H9 (cell line): ENCODE data around the gene SVEP1. TPM values are rescaled to one million over a fixed set of nuclear protein-coding genes. Genes with fewer than 3 reads are reported as not detected.

Experiments
- DNase-seq: peaks from one replicate; pipeline ENCODE4 v3.0.0-alpha.2; 2017
- H2AFZ ChIP-seq: one replicate; pipeline ENCODE4 v1.6.1; 2013; ENCODE audit warnings: mild to moderate bottlenecking, low read length, control low read depth, moderate library complexity
- H2AK5ac ChIP-seq: 2 replicates; pipeline ENCODE4 v1.6.1; 2013; ENCODE audit warnings: low read length, control low read depth, mixed read lengths; ENCODE audit not compliant: insufficient read length
- H2BK120ac ChIP-seq: one replicate; pipeline ENCODE4 v1.6.1; 2013; ENCODE audit warnings: low read depth, mild to moderate bottlenecking, low read length, control low read depth, inconsistent platforms; ENCODE audit not compliant: poor library complexity, severe bottlenecking
- H2BK12ac ChIP-seq: 2 replicates; pipeline ENCODE4 v1.6.1; 2013; ENCODE audit warnings: low read length, control low read depth, mixed read lengths, low read depth; ENCODE audit not compliant: insufficient read length
- H2BK15ac ChIP-seq: 2 replicates; pipeline ENCODE4 v1.6.1; 2013; ENCODE audit warnings: low read depth, low read length, control low read depth
- H2BK20ac ChIP-seq: one replicate; pipeline ENCODE4 v1.6.1; 2013; ENCODE audit warnings: low read depth, mild to moderate bottlenecking, low read length, control low read depth, inconsistent platforms; ENCODE audit not compliant: poor library complexity, severe bottlenecking
- H2BK5ac ChIP-seq: 2 replicates; pipeline ENCODE4 v1.6.1; 2013; ENCODE audit warnings: low read length, control low read depth, mixed read lengths; ENCODE audit not compliant: insufficient read length
- H3K14ac ChIP-seq: 2 replicates; pipeline ENCODE4 v1.6.1; 2013; ENCODE audit warnings: low read length, control low read depth; ENCODE audit not compliant: insufficient read depth
- H3K18ac ChIP-seq: 2 replicates; pipeline ENCODE4 v1.6.1; 2013; ENCODE audit warnings: low read depth, mild to moderate bottlenecking, mixed read lengths, low read length, control low read depth; ENCODE audit not compliant: insufficient read length
- H3K23ac ChIP-seq: 2 replicates; pipeline ENCODE4 v1.6.1; 2013; ENCODE audit warnings: low read length, control low read depth, mixed read lengths, low read depth; ENCODE audit not compliant: insufficient read length
- H3K23me2 ChIP-seq: 2 replicates; pipeline ENCODE4 v1.6.1; 2013; ENCODE audit warnings: low read depth, mild to moderate bottlenecking, mixed read lengths, low read length, control low read depth; ENCODE audit not compliant: insufficient read length, poor library complexity, severe bottlenecking
- H3K27ac ChIP-seq: 2 replicates; pipeline ENCODE4 v1.5.1; 2013; ENCODE audit warnings: low read length, control low read depth, mixed read lengths, low read depth; ENCODE audit not compliant: insufficient read length
- H3K27me3 ChIP-seq: 2 replicates; pipeline ENCODE4 v1.6.1; 2013; ENCODE audit warnings: low read length, control low read depth, inconsistent platforms; ENCODE audit not compliant: insufficient read depth
- H3K4ac ChIP-seq: 2 replicates; pipeline ENCODE4 v1.6.1; 2013; ENCODE audit warnings: low read depth, mild to moderate bottlenecking, control low read depth, inconsistent platforms, low read length, moderate library complexity
- H3K4me1 ChIP-seq: 2 replicates; pipeline ENCODE4 v1.6.1; 2013; ENCODE audit warnings: low read length, control low read depth, inconsistent platforms; ENCODE audit not compliant: insufficient read depth
- H3K4me2 ChIP-seq: 2 replicates; pipeline ENCODE4 v1.6.1; 2013; ENCODE audit warnings: low read length, control low read depth, mixed read lengths; ENCODE audit not compliant: insufficient read length, insufficient read depth
- H3K56ac ChIP-seq: 2 replicates; pipeline ENCODE4 v1.6.1; 2013; ENCODE audit warnings: low read depth, mild to moderate bottlenecking, mixed read lengths, low read length, control low read depth; ENCODE audit not compliant: insufficient read length
- H3K79me1 ChIP-seq: 2 replicates; pipeline ENCODE4 v1.6.1; 2013; ENCODE audit warnings: low read depth, mild to moderate bottlenecking, moderate library complexity, low read length, control low read depth, inconsistent platforms; ENCODE audit not compliant: insufficient read depth, poor library complexity, severe bottlenecking
- H3K79me2 ChIP-seq: 2 replicates; pipeline ENCODE4 v1.6.1; 2013; ENCODE audit warnings: low read length, control low read depth, inconsistent platforms; ENCODE audit not compliant: insufficient read depth
- H3K9ac ChIP-seq: 2 replicates; pipeline ENCODE4 v1.6.1; 2013; ENCODE audit warnings: low read length, control low read depth, mixed read lengths; ENCODE audit not compliant: insufficient read length; ENCODE audit errors: extremely low read depth
- H3K9me3 ChIP-seq: one replicate; pipeline ENCODE4 v1.6.1; 2013; ENCODE audit warnings: low read depth, low read length, inconsistent platforms; ENCODE audit not compliant: control insufficient read depth
- H3T11ph ChIP-seq: one replicate; pipeline ENCODE4 v1.6.1; 2013; ENCODE audit warnings: mild to moderate bottlenecking, low read length, control low read depth, inconsistent platforms
- H4K20me1 ChIP-seq: one replicate; pipeline ENCODE4 v1.6.1; 2013; ENCODE audit not compliant: control insufficient read depth, insufficient read length, insufficient read depth
- H4K5ac ChIP-seq: 2 replicates; pipeline ENCODE4 v1.6.1; 2013; ENCODE audit warnings: low read depth, mild to moderate bottlenecking, mixed read lengths, low read length, control low read depth; ENCODE audit not compliant: insufficient read length
- H4K8ac ChIP-seq: replicated peaks from 2 replicates; pipeline ENCODE4 v1.6.1; 2013; ENCODE audit warnings: low read length, control low read depth, mixed read lengths, low read depth; ENCODE audit not compliant: insufficient read length
- H4K91ac ChIP-seq: 2 replicates; pipeline ENCODE4 v1.6.1; 2013; ENCODE audit warnings: low read depth, mild to moderate bottlenecking, moderate library complexity, mixed read lengths, low read length, control low read depth; ENCODE audit not compliant: insufficient read length
- H3K27ac Mint-ChIP-seq, 3 experiments: 2 replicates in 2 of 3; 3 replicates in 1 of 3; pipeline ENCODE4 v1.8.0; 2020 to 2021; ENCODE audit warnings: mixed read lengths in 3 of 3, mild to moderate bottlenecking in 1 of 3, moderate library complexity in 1 of 3
- H3K27me3 Mint-ChIP-seq: 2 replicates; pipeline ENCODE4 v1.8.0; 2021; ENCODE audit warnings: low read depth, mild to moderate bottlenecking, moderate library complexity, mixed read lengths
- H3K36me3 Mint-ChIP-seq, 3 experiments: 2 replicates in 2 of 3; 3 replicates in 1 of 3; pipeline ENCODE4 v1.8.0; 2020 to 2021; ENCODE audit warnings: low read depth in 3 of 3, mixed read lengths in 3 of 3; ENCODE audit not compliant: insufficient read depth in 1 of 3
- H3K4me1 Mint-ChIP-seq, 2 experiments: 2 replicates each; pipeline ENCODE4 v1.8.0; 2020; ENCODE audit warnings: mixed read lengths in 2 of 2
- H3K4me3 Mint-ChIP-seq, 2 experiments: 2 replicates in 1 of 2; 3 replicates in 1 of 2; pipeline ENCODE4 v1.8.0; 2020 to 2021; ENCODE audit warnings: mild to moderate bottlenecking in 2 of 2, mixed read lengths in 2 of 2, moderate library complexity in 1 of 2
- H3K9me3 Mint-ChIP-seq, 2 experiments: 2 replicates in 1 of 2; 3 replicates in 1 of 2; pipeline ENCODE4 v1.8.0; 2020; ENCODE audit warnings: mild to moderate bottlenecking in 2 of 2, mixed read lengths in 2 of 2, moderate library complexity in 1 of 2
- WGBS: extraction: QIAGEN DNeasy Blood & Tissue Kit; methylation state at CpG from one replicate; pipeline ENCODE4 v1.1.7; 2013; ENCODE audit warnings: missing lambda C conversion rate, low lambda C conversion rate, mixed read lengths; ENCODE audit not compliant: insufficient read length; ENCODE audit errors: extremely low coverage; 5-methylcytosine and 5-hydroxymethylcytosine counted together
- total RNA-seq: library from RNA; stranded (reverse); gene quantifications from 2 replicates; pipeline ENCODE4 v1.2.1, GENCODE V29; 2021
- TF ChIP-seq, protein P1 (sequence below): fragments of 200-600 bp; sonication (generic); conservative IDR thresholded peaks from 3 replicates; pipeline ENCODE4 v1.8.0; 2021; ENCODE audit warnings: antibody characterized with exemption, mild to moderate bottlenecking

Gene SVEP1
- total RNA-seq, 1 experiment from 2014 or later: 0.17 TPM

DNA sequence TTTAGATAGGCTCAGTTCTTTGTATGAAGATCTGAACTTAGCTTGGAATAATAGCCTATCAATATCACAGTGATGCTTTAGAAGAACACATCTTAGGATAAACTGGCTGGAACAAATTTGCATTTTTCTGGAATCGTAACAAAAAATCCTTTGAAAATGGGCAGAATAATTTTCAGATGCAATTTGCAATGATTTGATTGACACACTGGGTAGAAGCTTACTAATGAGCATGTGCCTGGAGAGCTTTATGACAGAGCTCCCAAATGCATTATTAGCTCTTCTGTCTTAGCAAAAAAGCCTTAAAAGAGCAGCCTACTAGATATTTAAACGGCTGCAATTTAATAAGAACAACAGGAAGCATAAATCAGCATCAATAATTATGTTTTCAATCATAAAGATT is 165.1 kb downstream of the SVEP1 start:
- H3K36me3 Mint-ChIP-seq: peaks cover 5 to 17% (median 8%) of the 10 kb centered on the region in 3 experiments; a peak in 5 of 7 replicates

More for the DNA sequence above, 165.1 kb downstream of the SVEP1 start:
- WGBS: no CpG with 5 or more reads among the region's 2 CpGs
- H3K4me1 Mint-ChIP-seq: peaks cover 0 to 3% of the 10 kb centered on the region in 2 experiments; a peak in 2 of 4 replicates
- Histone ChIP-seq H2BK12ac (no peak overlapping the region), H2BK20ac (no peak overlapping the region), H3K23ac (no peak overlapping the region), H3K9ac (no peak overlapping the region), H3K4ac (no peak overlapping the region), H3K9me3 (no peaks in the 10 kb centered on the region), H3K18ac (no peak overlapping the region), H4K8ac (no peak overlapping the region), H3K23me2 (no peaks in the 10 kb centered on the region), H2BK120ac (no peak overlapping the region), H3K27me3 (no peaks in the 10 kb centered on the region), H2AFZ (no peak overlapping the region), H3K27ac (no peak overlapping the region), H3K79me1 (no peaks in the 10 kb centered on the region), H3K4me1 (no peaks in the 10 kb centered on the region), H4K5ac (no peak overlapping the region), H4K20me1 (no peaks in the 10 kb centered on the region), H3K56ac (no peak overlapping the region), H2AK5ac (no peak overlapping the region), H3K4me2 (no peak overlapping the region), H4K91ac (no peak overlapping the region), H3T11ph (no peak overlapping the region), H3K79me2 (no peaks in the 10 kb centered on the region), H2BK5ac (no peak overlapping the region), H2BK15ac (no peak overlapping the region), H3K14ac (no peak overlapping the region)
- TF ChIP-seq, protein P1, sequence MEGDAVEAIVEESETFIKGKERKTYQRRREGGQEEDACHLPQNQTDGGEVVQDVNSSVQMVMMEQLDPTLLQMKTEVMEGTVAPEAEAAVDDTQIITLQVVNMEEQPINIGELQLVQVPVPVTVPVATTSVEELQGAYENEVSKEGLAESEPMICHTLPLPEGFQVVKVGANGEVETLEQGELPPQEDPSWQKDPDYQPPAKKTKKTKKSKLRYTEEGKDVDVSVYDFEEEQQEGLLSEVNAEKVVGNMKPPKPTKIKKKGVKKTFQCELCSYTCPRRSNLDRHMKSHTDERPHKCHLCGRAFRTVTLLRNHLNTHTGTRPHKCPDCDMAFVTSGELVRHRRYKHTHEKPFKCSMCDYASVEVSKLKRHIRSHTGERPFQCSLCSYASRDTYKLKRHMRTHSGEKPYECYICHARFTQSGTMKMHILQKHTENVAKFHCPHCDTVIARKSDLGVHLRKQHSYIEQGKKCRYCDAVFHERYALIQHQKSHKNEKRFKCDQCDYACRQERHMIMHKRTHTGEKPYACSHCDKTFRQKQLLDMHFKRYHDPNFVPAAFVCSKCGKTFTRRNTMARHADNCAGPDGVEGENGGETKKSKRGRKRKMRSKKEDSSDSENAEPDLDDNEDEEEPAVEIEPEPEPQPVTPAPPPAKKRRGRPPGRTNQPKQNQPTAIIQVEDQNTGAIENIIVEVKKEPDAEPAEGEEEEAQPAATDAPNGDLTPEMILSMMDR: no peak
- no peak for DNase-seq
- no peak overlapping the region for H3K27ac Mint-ChIP-seq
- no peak overlapping the region for H3K4me3 Mint-ChIP-seq
- peaks cover 8 to 12% of the 10 kb centered on the region in 2 experiments for H3K9me3 Mint-ChIP-seq
- H3K27me3 Mint-ChIP-seq: no peaks in the 10 kb centered on the region
